ENCODE data around the gene RXYLT1.

DNA sequence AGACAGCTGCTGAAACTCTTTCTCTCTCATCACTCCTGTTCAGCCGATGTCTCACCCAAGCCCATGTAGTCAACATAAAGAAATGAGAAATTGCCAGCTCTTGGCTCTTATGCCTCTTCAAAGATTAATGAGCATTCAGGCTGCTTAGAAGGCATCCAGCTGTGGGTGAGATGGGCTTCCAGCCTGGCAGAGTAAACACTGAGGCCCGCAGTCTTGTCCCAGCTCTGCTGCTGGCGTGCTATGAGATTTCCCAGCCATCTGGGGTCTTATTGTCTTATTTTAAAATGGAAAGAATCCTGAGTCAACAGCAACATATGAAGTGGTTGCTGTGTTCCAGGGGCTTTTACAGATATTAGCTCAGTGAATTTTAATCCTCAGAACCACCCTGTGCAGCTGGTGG lies 12.6 kb downstream of the RXYLT1 start:
- no peak for TF ChIP-seq POLR2A (IDR thresholded peaks at IDR 0.05)
- TF ChIP-seq, protein P1, sequence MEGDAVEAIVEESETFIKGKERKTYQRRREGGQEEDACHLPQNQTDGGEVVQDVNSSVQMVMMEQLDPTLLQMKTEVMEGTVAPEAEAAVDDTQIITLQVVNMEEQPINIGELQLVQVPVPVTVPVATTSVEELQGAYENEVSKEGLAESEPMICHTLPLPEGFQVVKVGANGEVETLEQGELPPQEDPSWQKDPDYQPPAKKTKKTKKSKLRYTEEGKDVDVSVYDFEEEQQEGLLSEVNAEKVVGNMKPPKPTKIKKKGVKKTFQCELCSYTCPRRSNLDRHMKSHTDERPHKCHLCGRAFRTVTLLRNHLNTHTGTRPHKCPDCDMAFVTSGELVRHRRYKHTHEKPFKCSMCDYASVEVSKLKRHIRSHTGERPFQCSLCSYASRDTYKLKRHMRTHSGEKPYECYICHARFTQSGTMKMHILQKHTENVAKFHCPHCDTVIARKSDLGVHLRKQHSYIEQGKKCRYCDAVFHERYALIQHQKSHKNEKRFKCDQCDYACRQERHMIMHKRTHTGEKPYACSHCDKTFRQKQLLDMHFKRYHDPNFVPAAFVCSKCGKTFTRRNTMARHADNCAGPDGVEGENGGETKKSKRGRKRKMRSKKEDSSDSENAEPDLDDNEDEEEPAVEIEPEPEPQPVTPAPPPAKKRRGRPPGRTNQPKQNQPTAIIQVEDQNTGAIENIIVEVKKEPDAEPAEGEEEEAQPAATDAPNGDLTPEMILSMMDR (IDR thresholded peaks at IDR 0.05), result no peak

Data from heart left ventricle (tissue), 13 donors.